NCI-H345 treated with DMSO at 0.1 percent for 48 hours (cell line): ENCODE data around the gene MBOAT1.
A peak's percentile ranks its signal among the peaks of the same experiment; 100 is the strongest.
"Not testable (repeated sequence)": the region's sequence is repeated elsewhere in the genome, so short reads cannot be mapped to it uniquely, and the experiment has no call there.

Experiments
- DNase-seq: peaks from one replicate; lab custom pipeline; 2025; ENCODE audit not compliant: unreplicated experiment; lab: John Stamatoyannopoulos, UW

Gene MBOAT1, protein sequence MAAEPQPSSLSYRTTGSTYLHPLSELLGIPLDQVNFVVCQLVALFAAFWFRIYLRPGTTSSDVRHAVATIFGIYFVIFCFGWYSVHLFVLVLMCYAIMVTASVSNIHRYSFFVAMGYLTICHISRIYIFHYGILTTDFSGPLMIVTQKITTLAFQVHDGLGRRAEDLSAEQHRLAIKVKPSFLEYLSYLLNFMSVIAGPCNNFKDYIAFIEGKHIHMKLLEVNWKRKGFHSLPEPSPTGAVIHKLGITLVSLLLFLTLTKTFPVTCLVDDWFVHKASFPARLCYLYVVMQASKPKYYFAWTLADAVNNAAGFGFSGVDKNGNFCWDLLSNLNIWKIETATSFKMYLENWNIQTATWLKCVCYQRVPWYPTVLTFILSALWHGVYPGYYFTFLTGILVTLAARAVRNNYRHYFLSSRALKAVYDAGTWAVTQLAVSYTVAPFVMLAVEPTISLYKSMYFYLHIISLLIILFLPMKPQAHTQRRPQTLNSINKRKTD

DNA sequence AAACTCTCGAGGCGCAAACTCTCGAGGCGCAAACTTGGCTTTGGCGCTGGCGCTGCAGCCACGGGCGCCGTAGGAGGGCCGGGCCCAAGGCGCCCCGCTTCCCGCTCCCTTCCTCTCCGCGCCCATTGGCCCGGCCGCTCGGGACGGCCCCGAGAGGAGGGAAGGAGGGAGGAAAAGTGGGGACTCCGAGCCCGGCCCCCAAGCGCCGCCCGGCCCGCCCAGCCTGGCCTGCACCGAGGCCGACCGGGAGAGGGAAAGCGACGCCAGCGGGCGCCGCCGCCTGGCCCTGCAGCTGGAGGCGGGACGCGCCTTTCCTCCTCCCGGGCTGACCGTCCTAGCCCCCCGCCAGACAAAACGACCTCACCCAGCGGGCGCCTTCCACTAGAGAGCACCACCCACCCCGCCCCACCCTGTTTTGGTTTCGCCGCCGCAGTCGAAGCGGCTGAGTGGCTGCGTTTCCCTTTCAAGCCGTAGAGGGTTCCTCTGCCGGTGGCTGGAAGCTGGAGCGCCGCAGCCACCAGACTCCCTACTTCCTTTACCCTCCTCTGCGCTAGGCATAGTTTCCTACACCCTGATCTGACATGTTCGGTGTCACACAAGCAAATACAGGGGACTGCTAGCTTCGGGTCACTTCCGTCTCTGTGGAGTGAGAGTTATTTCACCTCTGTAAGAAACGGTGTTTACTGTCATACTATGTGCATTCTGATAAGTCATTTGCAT lies at the start of gene MBOAT1:
Gene MBOAT1, minus strand, starts transcription at position 78 of the 720 bp plus-strand sequence. CDS start 235 bp downstream, outside the sequence.
- peak; percentile 81 for DNase-seq

DNA sequence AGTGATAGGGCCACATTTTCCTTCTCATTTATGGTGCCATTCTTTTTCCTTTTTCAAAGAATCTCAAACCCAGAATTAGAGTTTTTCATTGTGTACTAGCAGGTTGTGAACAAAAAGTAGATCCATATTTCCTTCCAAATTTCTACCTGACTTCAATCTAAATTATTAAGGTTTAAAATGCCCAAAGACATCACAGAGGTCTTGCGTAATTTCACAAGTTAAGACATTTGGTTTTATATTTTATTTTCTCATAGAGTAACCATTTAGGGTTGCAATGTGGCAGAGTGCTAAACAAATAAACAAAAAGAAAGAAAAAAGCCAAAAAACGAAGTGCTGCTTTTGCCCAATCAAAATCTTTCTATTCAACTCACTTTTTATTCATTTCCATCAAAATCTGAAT lies 49.4 kb upstream of the MBOAT1 start:
- no peak for DNase-seq

DNA sequence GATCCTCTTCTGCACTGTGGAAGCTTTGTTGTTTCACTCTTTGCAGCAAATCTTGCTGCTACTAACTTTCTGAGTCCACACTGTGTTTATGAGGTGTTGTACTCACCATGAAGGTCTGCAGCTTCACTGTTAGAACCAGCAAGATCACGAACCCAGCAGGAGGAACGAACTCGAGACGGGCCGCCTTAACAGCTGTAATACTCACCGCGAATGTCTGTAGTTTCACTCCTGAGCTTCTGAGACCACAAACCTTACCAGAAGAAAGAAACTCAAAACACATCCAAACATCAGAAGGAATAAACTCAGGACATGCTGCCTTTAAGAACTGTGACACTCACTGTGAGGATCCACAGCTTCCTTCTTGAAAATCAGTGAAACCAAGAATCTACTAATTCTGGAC lies 48.1 kb upstream of the MBOAT1 start:
- DNase-seq = no peak

- no peak for DNase-seq
Observed at GRCh38 chr6:20259316-20260049, 47.2 kb upstream of the MBOAT1 start.

DNA sequence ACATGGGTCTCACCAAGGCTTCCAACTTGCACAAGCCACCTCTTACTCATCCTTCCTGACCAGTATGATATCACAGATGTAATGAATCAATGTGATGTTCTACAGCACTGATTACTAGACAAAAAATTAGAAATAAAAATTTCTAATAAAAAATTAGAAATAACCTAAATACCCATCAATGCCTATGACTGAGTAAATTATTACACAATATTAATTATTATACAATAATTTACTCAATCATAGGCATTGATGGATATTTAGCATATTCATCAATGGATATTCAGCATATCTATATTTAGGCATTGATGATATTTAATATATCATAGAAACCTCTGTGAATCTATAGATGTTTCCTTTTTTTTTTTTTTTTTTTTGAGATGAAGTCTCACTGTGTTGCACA lies 43.2 kb upstream of the MBOAT1 start:
- DNase-seq = no peak

GRCh38 chr6:20254295-20254694 lies 42.0 kb upstream of the MBOAT1 start:
- no peak for DNase-seq

DNA sequence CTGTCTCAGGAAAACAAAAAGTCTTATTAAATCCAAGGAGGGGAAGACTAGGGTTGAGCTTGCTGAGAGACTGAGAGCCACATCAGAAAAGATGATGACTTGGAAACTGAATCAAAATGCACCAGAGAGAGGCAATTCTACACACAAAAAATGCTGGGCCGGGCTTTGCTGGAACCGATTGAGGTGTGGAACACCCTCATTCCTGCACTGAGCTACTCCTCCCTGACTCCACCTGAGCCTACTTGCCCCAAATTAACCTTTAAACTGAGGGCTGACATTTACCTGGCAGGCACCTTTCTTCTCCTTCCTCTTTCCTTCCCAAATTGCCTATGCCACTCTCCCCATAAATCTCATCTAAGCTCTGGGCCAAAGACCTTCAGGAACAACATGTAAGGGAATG lies 40.8 kb upstream of the MBOAT1 start:
- DNase-seq = no peak

DNA sequence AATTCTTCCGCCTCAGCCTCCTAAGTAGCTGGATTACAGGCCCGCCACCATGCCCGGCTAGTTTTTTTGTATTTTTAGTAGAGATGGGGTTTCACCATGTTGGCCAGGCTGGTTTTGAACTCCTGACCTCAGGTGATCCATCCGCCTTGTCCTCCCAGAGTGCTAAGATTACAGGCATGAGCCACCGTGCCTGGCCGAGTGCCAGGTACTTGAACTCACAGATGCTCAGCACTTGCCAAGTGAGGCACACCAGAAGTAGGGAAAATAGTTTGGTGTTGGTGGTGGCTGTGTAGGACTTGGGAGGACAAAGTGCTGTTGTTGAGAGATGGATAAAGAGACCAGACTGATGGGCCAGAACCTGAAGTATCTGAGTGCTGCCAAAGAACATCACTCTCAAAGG lies 40.0 kb upstream of the MBOAT1 start:
- DNase-seq = no peak

DNA sequence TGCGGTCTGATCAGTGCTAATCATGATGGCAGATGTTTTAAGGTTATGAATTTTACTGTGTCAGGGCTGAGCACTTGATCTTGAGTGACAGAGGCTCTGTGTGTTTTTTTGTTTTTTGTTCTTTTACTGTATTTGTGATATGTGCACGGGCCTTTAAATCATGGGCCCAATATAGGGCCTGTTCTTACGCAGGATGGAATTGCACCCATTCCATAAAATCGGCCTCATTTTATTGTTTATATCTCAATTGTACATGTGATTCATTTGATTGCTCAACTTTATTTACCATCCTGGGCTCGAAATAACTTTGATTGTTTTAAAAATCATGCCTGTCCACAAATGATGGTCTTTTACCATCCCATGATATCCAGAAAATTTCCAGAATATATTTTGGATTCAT lies 39.3 kb upstream of the MBOAT1 start:
- DNase-seq = no peak

DNA sequence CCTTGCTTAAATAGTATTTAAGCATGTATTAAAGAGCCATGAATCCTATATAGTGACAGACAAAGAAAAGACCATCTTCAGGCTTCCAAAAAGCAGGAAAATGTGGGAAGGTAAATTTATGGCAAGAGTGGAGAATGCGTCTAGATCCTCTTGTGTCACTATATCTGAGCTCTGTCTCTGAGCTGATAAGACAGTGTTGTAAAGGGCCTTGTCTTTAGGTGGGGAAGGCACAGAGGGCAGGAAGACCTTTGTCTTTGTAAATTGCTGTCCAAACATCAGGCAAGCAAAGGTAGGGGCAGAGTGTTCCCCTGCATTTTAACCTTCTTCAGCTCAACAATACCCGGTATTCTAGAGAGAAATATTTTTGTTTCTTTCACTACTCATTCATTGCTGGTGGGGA lies 33.9 kb upstream of the MBOAT1 start:
- DNase-seq = no peak

- not testable (repeated sequence) for DNase-seq
Observed at GRCh38 chr6:20244807-20245681, 32.8 kb upstream of the MBOAT1 start.

GRCh38 chr6:20243288-20243687 lies 31.0 kb upstream of the MBOAT1 start:
- DNase-seq = no peak

DNA sequence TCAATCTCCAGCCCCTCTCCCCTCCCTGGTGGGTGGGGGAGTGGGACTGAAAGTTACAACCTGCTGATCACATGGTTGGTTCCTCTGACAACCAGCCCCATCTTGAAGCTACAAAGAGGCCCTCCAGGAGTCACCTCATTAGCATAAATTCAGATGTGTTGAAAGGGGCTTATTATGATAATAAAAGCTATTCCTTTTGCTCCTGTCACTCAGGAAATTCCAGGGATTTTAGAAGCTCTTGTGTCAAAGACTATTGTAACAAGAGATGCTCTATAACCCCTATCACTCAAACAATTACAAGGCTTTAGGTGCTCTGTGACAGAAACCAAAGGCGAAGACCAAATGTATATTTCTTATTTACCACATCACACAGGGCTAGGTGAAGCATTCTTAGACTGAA lies 30.1 kb upstream of the MBOAT1 start:
- DNase-seq = no peak

- no peak for DNase-seq
Observed at GRCh38 chr6:20241102-20241501, 28.8 kb upstream of the MBOAT1 start.

GRCh38 chr6:20238688-20239587 lies 26.7 kb upstream of the MBOAT1 start:
- DNase-seq = no peak

GRCh38 chr6:20237677-20238460 lies 25.6 kb upstream of the MBOAT1 start:
- no peak for DNase-seq

DNA sequence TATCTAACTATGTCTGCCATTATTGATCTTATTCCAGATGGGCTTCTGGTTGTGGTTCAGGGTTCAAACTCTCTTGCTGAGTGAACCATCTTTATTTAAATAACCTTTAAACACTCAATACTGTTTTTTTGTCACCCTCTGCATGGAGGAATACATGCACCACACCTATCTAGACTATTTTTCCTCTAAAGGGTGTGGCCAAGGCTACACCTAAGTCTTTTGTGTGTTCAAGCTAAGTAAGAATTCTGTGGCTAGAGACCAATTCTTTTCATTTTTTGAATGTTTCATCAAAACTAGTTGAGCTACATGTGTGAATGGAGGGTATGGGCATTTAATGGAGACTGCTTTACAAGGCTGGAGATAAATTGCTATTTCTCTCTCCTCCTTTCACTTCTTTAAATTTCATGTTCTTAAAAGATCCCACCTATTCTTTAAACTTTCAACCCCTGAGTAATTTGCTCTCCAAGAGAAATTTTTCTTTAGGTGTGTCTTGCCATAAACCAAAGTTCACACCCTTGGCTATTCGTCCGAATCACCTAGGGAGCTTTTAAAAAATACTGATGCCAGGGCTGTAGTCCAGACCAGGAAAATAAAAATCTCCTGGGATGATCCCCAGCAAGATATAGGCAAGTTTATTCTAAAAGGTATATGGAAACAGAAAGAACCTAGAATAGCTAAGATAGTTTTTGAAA lies 24.8 kb upstream of the MBOAT1 start:
- DNase-seq = no peak

DNA sequence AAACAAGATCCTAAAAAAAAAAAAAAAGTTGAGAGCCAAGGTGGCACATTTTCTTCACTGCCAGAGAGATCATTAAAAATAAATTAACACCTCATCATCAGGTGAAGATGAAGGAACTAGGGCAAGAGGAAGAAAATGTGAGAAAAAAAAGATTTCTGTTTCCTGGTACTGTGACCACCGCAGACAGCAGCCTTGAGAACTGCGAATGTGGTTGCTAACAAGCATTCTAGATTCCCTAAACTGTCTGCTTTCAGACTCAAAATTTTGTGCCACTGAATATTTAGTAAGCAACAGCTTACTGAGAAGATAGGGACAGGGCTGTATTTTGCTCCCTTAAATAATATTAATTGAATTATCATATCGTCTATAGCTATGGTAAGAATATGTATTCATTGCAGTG lies 24.1 kb upstream of the MBOAT1 start:
- no peak for DNase-seq
